ENCODE measurements around the gene SLC7A10.
A peak's percentile ranks its signal among the peaks of the same experiment; 100 is the strongest.

SLC7A10 gene

GRCh38 chr19:33251526-33252090, 26.0 kb upstream of the SLC7A10 start:
- Histone ChIP-seq H3K18ac (ENCODE audit: low read length) (no peak overlapping the region), H3K4me2 (ENCODE audit: low read length) (no peak overlapping the region), H3K56ac (ENCODE audit: low read length) (no peak overlapping the region), H3K27ac (ENCODE audit: low read depth, low read length) (no peak overlapping the region), H3K79me1 (ENCODE audit: low read length) (no peaks in the 10 kb centered on the region), H3K9ac (ENCODE audit: low read length) (no peak overlapping the region), H3K36me3 (ENCODE audit: control insufficient read depth, insufficient read depth, low read length) (no peaks in the 10 kb centered on the region), H3K4me1 (ENCODE audit: control insufficient read depth, low read depth, low read length) (no peaks in the 10 kb centered on the region), H3K79me2 (ENCODE audit: control insufficient read depth, insufficient read depth, low read length) (no peaks in the 10 kb centered on the region), H3K4ac (ENCODE audit: low read depth, low read length) (no peak overlapping the region), H2BK120ac (ENCODE audit: low read depth, low read length) (no peak overlapping the region), H2BK15ac (replicated peaks; ENCODE audit: low read depth) (no peak overlapping the region), H3K23ac (ENCODE audit: low read length) (no peak overlapping the region), H2AK5ac (ENCODE audit: low read length) (no peak overlapping the region), H4K5ac (ENCODE audit: low read length) (no peak overlapping the region), H3K27me3 (ENCODE audit: insufficient read depth, low read length, poor library complexity) (no peaks in the 10 kb centered on the region), H4K8ac (ENCODE audit: low read depth, low read length) (no peak overlapping the region), H3K4me3 (ENCODE audit: low read length) (no peak overlapping the region), H2BK5ac (ENCODE audit: low read length) (no peak overlapping the region)
- DNase-seq: no peak
- WGBS (ENCODE audit: extremely low coverage, insufficient coverage, low lambda C conversion rate): no CpG with 5 or more reads among the region's 17 CpGs

GRCh38 chr19:33251076-33251475, 25.4 kb upstream of the SLC7A10 start:
- no peak overlapping the region for H3K27ac ChIP-seq (ENCODE audit: low read depth, low read length)
- H3K4me3 ChIP-seq (ENCODE audit: low read length): no peak overlapping the region
- no peak overlapping the region for H2BK15ac ChIP-seq (replicated peaks; ENCODE audit: low read depth)
- H3K27me3 ChIP-seq (ENCODE audit: insufficient read depth, low read length, poor library complexity): no peaks in the 10 kb centered on the region
- no peak overlapping the region for H3K4me2 ChIP-seq (ENCODE audit: low read length)
- DNase-seq: no peak
- H2AK5ac ChIP-seq (ENCODE audit: low read length): no peak overlapping the region
- no peak overlapping the region for H3K4ac ChIP-seq (ENCODE audit: low read depth, low read length)
- no peaks in the 10 kb centered on the region for H3K79me1 ChIP-seq (ENCODE audit: low read length)
- no peak overlapping the region for H4K5ac ChIP-seq (ENCODE audit: low read length)
- no peak overlapping the region for H4K8ac ChIP-seq (ENCODE audit: low read depth, low read length)
- no peak overlapping the region for H2BK5ac ChIP-seq (ENCODE audit: low read length)
- H3K4me1 ChIP-seq (ENCODE audit: control insufficient read depth, low read depth, low read length): no peaks in the 10 kb centered on the region
- H3K36me3 ChIP-seq (ENCODE audit: control insufficient read depth, insufficient read depth, low read length): no peaks in the 10 kb centered on the region
- H3K56ac ChIP-seq (ENCODE audit: low read length): no peak overlapping the region
- no peak overlapping the region for H3K9ac ChIP-seq (ENCODE audit: low read length)
- no CpG with 5 or more reads among the region's 12 CpGs for WGBS (ENCODE audit: extremely low coverage, insufficient coverage, low lambda C conversion rate)
- H3K79me2 ChIP-seq (ENCODE audit: control insufficient read depth, insufficient read depth, low read length): no peaks in the 10 kb centered on the region
- H2BK120ac ChIP-seq (ENCODE audit: low read depth, low read length): no peak overlapping the region
- H3K23ac ChIP-seq (ENCODE audit: low read length): no peak overlapping the region
- no peak overlapping the region for H3K18ac ChIP-seq (ENCODE audit: low read length)

GRCh38 chr19:33250500-33250899, 24.9 kb upstream of the SLC7A10 start:
- no peak overlapping the region for H3K56ac ChIP-seq (ENCODE audit: low read length)
- H2BK15ac ChIP-seq (replicated peaks; ENCODE audit: low read depth): no peak overlapping the region
- H2BK120ac ChIP-seq (ENCODE audit: low read depth, low read length): no peak overlapping the region
- no peaks in the 10 kb centered on the region for H3K27me3 ChIP-seq (ENCODE audit: insufficient read depth, low read length, poor library complexity)
- no peak for DNase-seq
- no peaks in the 10 kb centered on the region for H3K79me2 ChIP-seq (ENCODE audit: control insufficient read depth, insufficient read depth, low read length)
- WGBS (ENCODE audit: extremely low coverage, insufficient coverage, low lambda C conversion rate): no CpG with 5 or more reads among the region's 1 CpG
- no peak overlapping the region for H3K23ac ChIP-seq (ENCODE audit: low read length)
- no peak overlapping the region for H4K5ac ChIP-seq (ENCODE audit: low read length)
- no peak overlapping the region for H3K4me2 ChIP-seq (ENCODE audit: low read length)
- H3K4ac ChIP-seq (ENCODE audit: low read depth, low read length): no peak overlapping the region
- no peak overlapping the region for H2BK5ac ChIP-seq (ENCODE audit: low read length)
- H3K4me3 ChIP-seq (ENCODE audit: low read length): no peak overlapping the region
- H3K79me1 ChIP-seq (ENCODE audit: low read length): no peaks in the 10 kb centered on the region
- H3K9ac ChIP-seq (ENCODE audit: low read length): no peak overlapping the region
- no peak overlapping the region for H3K18ac ChIP-seq (ENCODE audit: low read length)
- no peaks in the 10 kb centered on the region for H3K4me1 ChIP-seq (ENCODE audit: control insufficient read depth, low read depth, low read length)
- no peak overlapping the region for H4K8ac ChIP-seq (ENCODE audit: low read depth, low read length)
- no peaks in the 10 kb centered on the region for H3K36me3 ChIP-seq (ENCODE audit: control insufficient read depth, insufficient read depth, low read length)
- H3K27ac ChIP-seq (ENCODE audit: low read depth, low read length): no peak overlapping the region
- H2AK5ac ChIP-seq (ENCODE audit: low read length): no peak overlapping the region

- no peak overlapping the region for H3K56ac ChIP-seq (ENCODE audit: low read length)
- H2BK15ac ChIP-seq (replicated peaks; ENCODE audit: low read depth): no peak overlapping the region
- no peak overlapping the region for H4K5ac ChIP-seq (ENCODE audit: low read length)
- no CpG with 5 or more reads among the region's 3 CpGs for WGBS (ENCODE audit: extremely low coverage, insufficient coverage, low lambda C conversion rate)
- DNase-seq: no peak
- no peaks in the 10 kb centered on the region for H3K4me1 ChIP-seq (ENCODE audit: control insufficient read depth, low read depth, low read length)
- no peak overlapping the region for H3K23ac ChIP-seq (ENCODE audit: low read length)
- H3K79me2 ChIP-seq (ENCODE audit: control insufficient read depth, insufficient read depth, low read length): no peaks in the 10 kb centered on the region
- H3K27ac ChIP-seq (ENCODE audit: low read depth, low read length): no peak overlapping the region
- H3K18ac ChIP-seq (ENCODE audit: low read length): no peak overlapping the region
- no peak overlapping the region for H3K4me3 ChIP-seq (ENCODE audit: low read length)
- H3K9ac ChIP-seq (ENCODE audit: low read length): no peak overlapping the region
- H3K4ac ChIP-seq (ENCODE audit: low read depth, low read length): no peak overlapping the region
- no peak overlapping the region for H2BK120ac ChIP-seq (ENCODE audit: low read depth, low read length)
- H2BK5ac ChIP-seq (ENCODE audit: low read length): no peak overlapping the region
- H3K27me3 ChIP-seq (ENCODE audit: insufficient read depth, low read length, poor library complexity): no peaks in the 10 kb centered on the region
- H3K4me2 ChIP-seq (ENCODE audit: low read length): no peak overlapping the region
- no peaks in the 10 kb centered on the region for H3K79me1 ChIP-seq (ENCODE audit: low read length)
- H3K36me3 ChIP-seq (ENCODE audit: control insufficient read depth, insufficient read depth, low read length): no peaks in the 10 kb centered on the region
- no peak overlapping the region for H2AK5ac ChIP-seq (ENCODE audit: low read length)
- no peak overlapping the region for H4K8ac ChIP-seq (ENCODE audit: low read depth, low read length)
These were observed 24.2 kb upstream of the SLC7A10 start for GRCh38 chr19:33249740-33250366.

GRCh38 chr19:33248954-33249613, 23.4 kb upstream of the SLC7A10 start:
- Histone ChIP-seq H3K27me3 (ENCODE audit: insufficient read depth, low read length, poor library complexity) (no peaks in the 10 kb centered on the region), H3K9ac (ENCODE audit: low read length) (no peak overlapping the region), H4K5ac (ENCODE audit: low read length) (no peak overlapping the region), H3K79me2 (ENCODE audit: control insufficient read depth, insufficient read depth, low read length) (no peaks in the 10 kb centered on the region), H3K56ac (ENCODE audit: low read length) (no peak overlapping the region), H2BK5ac (ENCODE audit: low read length) (no peak overlapping the region), H2BK120ac (ENCODE audit: low read depth, low read length) (no peak overlapping the region), H3K79me1 (ENCODE audit: low read length) (no peaks in the 10 kb centered on the region), H2AK5ac (ENCODE audit: low read length) (no peak overlapping the region), H3K36me3 (ENCODE audit: control insufficient read depth, insufficient read depth, low read length) (no peaks in the 10 kb centered on the region), H4K8ac (ENCODE audit: low read depth, low read length) (no peak overlapping the region), H3K4ac (ENCODE audit: low read depth, low read length) (no peak overlapping the region), H3K18ac (ENCODE audit: low read length) (no peak overlapping the region), H3K4me2 (ENCODE audit: low read length) (no peak overlapping the region), H3K4me1 (ENCODE audit: control insufficient read depth, low read depth, low read length) (no peaks in the 10 kb centered on the region), H3K4me3 (ENCODE audit: low read length) (no peak overlapping the region), H3K23ac (ENCODE audit: low read length) (no peak overlapping the region), H2BK15ac (replicated peaks; ENCODE audit: low read depth) (no peak overlapping the region), H3K27ac (ENCODE audit: low read depth, low read length) (no peak overlapping the region)
- DNase-seq: peak; percentile 21
- WGBS (ENCODE audit: extremely low coverage, insufficient coverage, low lambda C conversion rate): no CpG with 5 or more reads among the region's 28 CpGs
